H1 (cell line): Measurements from ENCODE around the gene NUMB.

Experiments used
- BRCA1 ChIP-seq: IDR thresholded peaks from 2 replicates; pipeline ENCODE4 v1.6.1; 2012; ENCODE audit warnings: low read depth, low read length, improper control_type of control experiment
- CTCF ChIP-seq, 3 experiments: IDR thresholded peaks; 1 replicate in 2 of 3; 2 replicates in 1 of 3; pipeline versions ENCODE4 v1.5.1 to v1.6.1; 2011; ENCODE audit warnings: low read length in 3 of 3, mild to moderate bottlenecking in 3 of 3, inconsistent platforms in 2 of 3, low read depth in 1 of 3, moderate library complexity in 1 of 3; ENCODE audit not compliant: insufficient read depth in 1 of 3; ENCODE audit errors: control extremely low read depth in 1 of 3
- EGR1 ChIP-seq: IDR thresholded peaks from 2 replicates; pipeline ENCODE4 v1.6.1; 2011; ENCODE audit warnings: low read depth, low read length, borderline replicate concordance
- NRF1 ChIP-seq: IDR thresholded peaks from 2 replicates; pipeline ENCODE4 v1.6.1; 2011; ENCODE audit warnings: mild to moderate bottlenecking, low read depth, low read length, improper control_type of control experiment
- PHF8 ChIP-seq: fragments of 200-600 bp; sonication (generic); conservative IDR thresholded peaks from 2 replicates; pipeline ENCODE4 v1.7.1; 2012; ENCODE audit warnings: low read depth, mild to moderate bottlenecking, inconsistent platforms, low read length, moderate library complexity
- POLR2A ChIP-seq, 2 experiments: IDR thresholded peaks; 1 replicate in 1 of 2; 2 replicates in 1 of 2; pipeline ENCODE4 v1.6.1; 2011; ENCODE audit warnings: low read depth in 2 of 2, low read length in 2 of 2, mild to moderate bottlenecking in 2 of 2; ENCODE audit errors: control extremely low read depth in 1 of 2
- POLR2AphosphoS5 ChIP-seq: IDR thresholded peaks from 2 replicates; pipeline ENCODE4 v1.6.1; 2011; ENCODE audit warnings: low read depth, low read length
- SIN3A ChIP-seq, 2 experiments: IDR thresholded peaks in 1 of 2; conservative IDR thresholded peaks in 1 of 2; 2 replicates each; pipeline ENCODE4 v1.6.1; 2011 to 2012; ENCODE audit warnings: low read length in 2 of 2, improper control_type of control experiment in 1 of 2, low read depth in 1 of 2, mild to moderate bottlenecking in 1 of 2
- TAF1 ChIP-seq: IDR thresholded peaks from 2 replicates; pipeline ENCODE4 v1.6.1; 2011; ENCODE audit warnings: mild to moderate bottlenecking, low read depth, low read length
- TAF7 ChIP-seq: optimal IDR thresholded peaks from 2 replicates; pipeline ENCODE3; 2011; ENCODE audit warnings: low read depth, mild to moderate bottlenecking, inconsistent platforms, low read length, moderate library complexity, borderline replicate concordance
- USF2 ChIP-seq: IDR thresholded peaks from 2 replicates; pipeline ENCODE4 v1.6.1; 2011; ENCODE audit warnings: low read length, improper control_type of control experiment
- YY1 ChIP-seq: IDR thresholded peaks from 2 replicates; pipeline ENCODE4 v1.6.1; 2011; ENCODE audit warnings: low read depth, mild to moderate bottlenecking, low read length

DNA sequence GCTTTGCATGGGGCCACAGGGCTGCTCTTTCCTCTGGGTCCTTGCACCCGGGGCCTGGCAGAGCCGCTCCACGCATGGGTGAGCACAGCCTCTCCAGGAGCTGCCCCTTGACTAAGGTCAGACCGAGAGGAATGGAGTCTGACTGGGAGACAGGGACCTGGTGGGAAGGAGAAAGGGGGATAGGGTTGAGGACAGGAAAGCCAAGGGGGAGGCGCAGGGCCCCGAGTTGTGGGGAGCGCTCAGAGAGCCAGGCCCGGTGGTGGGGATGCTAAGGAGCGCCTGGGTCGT is 205.1 kb downstream of the NUMB start:
- no peak for TF ChIP-seq YY1
- TF ChIP-seq TAF7: no peak
- TF ChIP-seq CTCF (IDR thresholded peaks at IDR 0.05; ENCODE audit: control extremely low read depth in 1 of 3, insufficient read depth in 1 of 3, low read depth in 1 of 3, low read length in 3 of 3): no peak
- TF ChIP-seq NRF1: no peak
- TF ChIP-seq POLR2AphosphoS5: no peak
- TF ChIP-seq POLR2A (IDR thresholded peaks at IDR 0.05; ENCODE audit: control extremely low read depth in 1 of 2, low read depth in 2 of 2, low read length in 2 of 2): no peak
- no peak for TF ChIP-seq EGR1
- TF ChIP-seq SIN3A (conservative IDR thresholded peaks at IDR 0.05 in 1 of 2, IDR thresholded peaks at IDR 0.05 in 1 of 2; ENCODE audit: low read depth in 1 of 2, low read length in 2 of 2): no peak
- TF ChIP-seq USF2: no peak
- no peak for TF ChIP-seq BRCA1
- no peak for TF ChIP-seq TAF1
- no peak for TF ChIP-seq PHF8
